Measurements from ENCODE around the gene SLC20A1. TPM values are rescaled to one million over a fixed set of nuclear protein-coding genes. Genes with fewer than 3 reads are reported as not detected.

Gene SLC20A1
- total and polyA plus RNA-seq, 11 donors: 5.6 to 51.7 (median 12.0) TPM

- DNase-seq (no peak), ATAC-seq (no peak)
- H3K27ac ChIP-seq: no peak overlapping the region
- intact Hi-C loops (cut with DNase I): no loop called here
- no peaks in the 10 kb centered on the region for H3K27me3 ChIP-seq
- no peaks in the 10 kb centered on the region for H3K36me3 ChIP-seq
- WGBS, 4 donors: 64 to 66% (median 65%) methylated on average over 3 of the region's 3 CpGs
- TF ChIP-seq POLR2A (IDR thresholded peaks at IDR 0.05) (no peak), CTCF (IDR thresholded peaks at IDR 0.05) (no peak)
- no peak overlapping the region for H3K4me3 ChIP-seq
- H3K9me3 ChIP-seq: no peaks in the 10 kb centered on the region
- H3K4me1 ChIP-seq: peaks cover 0 to 33% (median 0%) of the 10 kb centered on the region in 12 donors
These were observed 38.7 kb downstream of the SLC20A1 start for GRCh38 chr2:112684415-112684775.

GRCh38 chr2:112685271-112685884 is 39.6 kb downstream of the SLC20A1 start:
- DNase-seq (no peak), ATAC-seq (no peak)
- peaks cover 0 to 31% (median 0%) of the 10 kb centered on the region in 12 donors for H3K4me1 ChIP-seq
- WGBS, 4 donors: 86 to 93% (median 89%) methylated on average over 4 of the region's 4 CpGs
- no peak overlapping the region for H3K27ac ChIP-seq
- intact Hi-C loops (cut with DNase I): loop anchor here in 1 of 10 donors (5.0 kb wide), 1 partner anchor 33 kb away; no protein-coding TSS in a partner anchor
- no peak overlapping the region for H3K4me3 ChIP-seq
- no peaks in the 10 kb centered on the region for H3K27me3 ChIP-seq
- no peak for TF ChIP-seq POLR2A (IDR thresholded peaks at IDR 0.05)
- TF ChIP-seq CTCF (IDR thresholded peaks at IDR 0.05): peak in 1 of 12 donors; percentile 14
- no peaks in the 10 kb centered on the region for H3K36me3 ChIP-seq
- H3K9me3 ChIP-seq: no peaks in the 10 kb centered on the region

GRCh38 chr2:112686348-112687217 is 40.8 kb downstream of the SLC20A1 start:
- Histone ChIP-seq H3K9me3 (no peaks in the 10 kb centered on the region), H3K36me3 (no peaks in the 10 kb centered on the region), H3K4me1 (peaks cover 0 to 39% (median 0%) of the 10 kb centered on the region in 12 donors), H3K27ac (no peak overlapping the region), H3K27me3 (no peaks in the 10 kb centered on the region), H3K4me3 (no peak overlapping the region)
- 66 to 78% (median 70%) methylated on average over 15 of the region's 15 CpGs for WGBS, 4 donors
- ATAC-seq (no peak), DNase-seq (no peak)
- no peak for TF ChIP-seq CTCF (IDR thresholded peaks at IDR 0.05)
- no peak for TF ChIP-seq POLR2A (IDR thresholded peaks at IDR 0.05)
- intact Hi-C loops (cut with DNase I): loop anchor here in 1 of 10 donors (5.0 kb wide), 1 partner anchor 34 kb away; no protein-coding TSS in a partner anchor

DNA sequence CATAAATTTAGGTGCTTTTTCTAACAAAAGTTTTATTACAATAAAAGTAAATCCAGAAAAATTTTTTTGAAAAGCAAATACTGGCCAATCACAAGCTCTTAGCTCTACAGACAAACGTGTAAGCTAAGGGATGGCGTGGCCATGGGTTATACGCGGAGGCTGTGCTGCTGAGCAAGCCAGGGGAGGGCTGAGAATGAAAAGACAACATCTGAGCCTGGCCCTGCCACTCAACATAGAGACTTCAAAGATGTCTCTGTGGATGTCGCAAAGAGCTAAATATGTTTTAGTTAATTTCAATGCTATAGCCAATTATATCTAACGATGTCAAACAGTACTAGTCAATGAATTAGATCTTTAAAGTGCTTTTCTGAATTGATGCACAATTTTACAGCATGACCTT is 41.8 kb downstream of the SLC20A1 start:
- H3K4me3 ChIP-seq: no peak overlapping the region
- no peaks in the 10 kb centered on the region for H3K36me3 ChIP-seq
- DNase-seq (no peak), ATAC-seq (no peak)
- 88 to 91% (median 89%) methylated on average over 6 of the region's 6 CpGs for WGBS, 4 donors
- no peak overlapping the region for H3K27ac ChIP-seq
- intact Hi-C loops (cut with DNase I): loop anchor here in 1 of 10 donors (5.0 kb wide), 1 partner anchor 35 kb away; no protein-coding TSS in a partner anchor
- no peaks in the 10 kb centered on the region for H3K27me3 ChIP-seq
- peaks cover 0 to 41% (median 0%) of the 10 kb centered on the region in 12 donors for H3K4me1 ChIP-seq
- no peaks in the 10 kb centered on the region for H3K9me3 ChIP-seq
- TF ChIP-seq POLR2A (IDR thresholded peaks at IDR 0.05) (no peak), CTCF (IDR thresholded peaks at IDR 0.05) (no peak)

All from heart left ventricle (tissue), 16 donors.